Placental pericyte (primary cell): Measurements from ENCODE around the gene CDH18. TPM values are rescaled to one million over a fixed set of nuclear protein-coding genes. Genes with fewer than 3 reads are reported as not detected.

Experiments used
- total RNA-seq: library from RNA; depleted of rRNA; stranded (reverse); fragments of >200 nt; gene quantifications from 2 replicates; pipeline ENCODE4 v1.2.3, GENCODE V29; 2012

CDH18 gene
- total RNA-seq: not detected in 2 replicates

GRCh38 chr5:19987612-19988361, at the start of gene CDH18:
Gene CDH18, minus strand, starts transcription at chr5:19988200. Its CDS starts 149,214 bp downstream, at chr5:19838986.

